ENCODE results near the gene FAM24A. TPM values are rescaled to one million over a fixed set of nuclear protein-coding genes. Genes with fewer than 3 reads are reported as not detected.
"Not testable (repeated sequence)": the region's sequence is repeated elsewhere in the genome, so short reads cannot be mapped to it uniquely, and the experiment has no call there.

The FAM24A gene
- polyA plus RNA-seq, 1 experiment: not detected

DNA sequence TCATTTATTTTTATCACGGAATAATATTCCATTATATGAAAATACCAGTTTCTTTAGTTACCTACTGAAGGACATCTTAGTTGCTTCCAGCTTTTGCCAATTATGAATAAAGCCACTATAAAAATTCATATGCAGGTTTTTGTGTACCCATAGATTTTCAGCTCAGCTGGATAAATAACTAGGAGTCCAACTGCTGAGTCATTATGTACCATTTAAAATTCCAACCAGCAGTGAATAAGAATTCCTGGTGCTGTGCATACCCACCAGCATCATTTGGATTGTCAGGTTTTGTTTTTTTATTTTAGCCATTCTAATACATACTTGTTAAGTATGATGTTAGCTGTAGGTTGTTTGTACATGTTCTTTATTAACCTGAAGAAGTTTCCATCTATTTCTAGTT, 45.5 kb upstream of the FAM24A start:
- ChIA-PET CTCF (interaction anchor here (1.2 to 1.4 kb wide), 3 partner anchors 10 to 116 kb away, joined by 3 to 4 read pairs (median 4); no protein-coding TSS in a partner anchor), POLR2A (no interaction called here)
- no peaks in the 10 kb centered on the region for H3K36me3 ChIP-seq (ENCODE audit: control insufficient read depth, insufficient read depth, low read length)
- DNase-seq (ENCODE audit: low read depth): no peak
- TF ChIP-seq, protein P1, sequence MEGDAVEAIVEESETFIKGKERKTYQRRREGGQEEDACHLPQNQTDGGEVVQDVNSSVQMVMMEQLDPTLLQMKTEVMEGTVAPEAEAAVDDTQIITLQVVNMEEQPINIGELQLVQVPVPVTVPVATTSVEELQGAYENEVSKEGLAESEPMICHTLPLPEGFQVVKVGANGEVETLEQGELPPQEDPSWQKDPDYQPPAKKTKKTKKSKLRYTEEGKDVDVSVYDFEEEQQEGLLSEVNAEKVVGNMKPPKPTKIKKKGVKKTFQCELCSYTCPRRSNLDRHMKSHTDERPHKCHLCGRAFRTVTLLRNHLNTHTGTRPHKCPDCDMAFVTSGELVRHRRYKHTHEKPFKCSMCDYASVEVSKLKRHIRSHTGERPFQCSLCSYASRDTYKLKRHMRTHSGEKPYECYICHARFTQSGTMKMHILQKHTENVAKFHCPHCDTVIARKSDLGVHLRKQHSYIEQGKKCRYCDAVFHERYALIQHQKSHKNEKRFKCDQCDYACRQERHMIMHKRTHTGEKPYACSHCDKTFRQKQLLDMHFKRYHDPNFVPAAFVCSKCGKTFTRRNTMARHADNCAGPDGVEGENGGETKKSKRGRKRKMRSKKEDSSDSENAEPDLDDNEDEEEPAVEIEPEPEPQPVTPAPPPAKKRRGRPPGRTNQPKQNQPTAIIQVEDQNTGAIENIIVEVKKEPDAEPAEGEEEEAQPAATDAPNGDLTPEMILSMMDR (IDR thresholded peaks at IDR 0.05; ENCODE audit: insufficient read depth, low read depth, low read length): no peak
- no peak overlapping the region for H3K4me3 ChIP-seq (ENCODE audit: low read depth, low read length)
- H3K27me3 ChIP-seq (ENCODE audit: control insufficient read depth, insufficient read depth, low read length): no peaks in the 10 kb centered on the region

DNA sequence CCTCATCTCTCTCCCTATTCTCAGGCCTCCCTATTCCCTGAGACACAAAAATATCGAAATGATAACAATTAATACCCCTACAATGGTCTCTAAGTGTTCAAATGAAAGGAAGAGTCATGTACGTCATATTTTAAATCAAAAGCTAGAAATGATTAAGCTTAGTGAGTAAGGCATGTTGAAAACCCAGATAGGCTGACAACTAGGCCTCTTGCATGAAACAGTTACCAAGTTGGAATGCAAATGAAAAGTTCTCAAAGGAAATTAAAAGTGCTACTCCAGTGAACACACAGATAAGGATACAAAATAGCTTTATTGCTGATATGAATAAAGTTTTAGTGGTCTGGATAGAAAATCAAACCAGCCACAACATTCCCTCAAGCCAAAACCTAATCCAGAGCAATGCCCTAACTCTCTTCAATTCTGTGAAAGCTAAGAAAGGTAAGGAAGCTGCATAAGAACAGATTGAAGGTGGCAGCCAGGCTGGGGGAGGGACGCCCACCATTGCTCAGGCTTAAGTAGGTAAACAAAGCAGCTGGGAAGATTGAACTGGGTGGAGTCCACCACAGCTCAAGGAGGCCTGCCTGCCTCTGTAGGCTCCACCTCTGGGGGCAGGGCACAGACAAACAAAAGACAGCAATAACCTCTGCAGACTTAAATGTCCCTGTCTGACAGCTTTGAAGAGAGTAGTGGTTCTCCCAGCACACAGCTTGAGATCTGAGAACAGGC, 43.5 kb upstream of the FAM24A start:
- H3K4me3 ChIP-seq (ENCODE audit: low read depth, low read length); H3K27me3 ChIP-seq (ENCODE audit: control insufficient read depth, insufficient read depth, low read length); CTCF ChIA-PET; DNase-seq (ENCODE audit: low read depth); H3K36me3 ChIP-seq (ENCODE audit: control insufficient read depth, insufficient read depth, low read length): not testable (repeated sequence)
- POLR2A ChIA-PET: interaction anchor here (1.0 kb wide), 1 partner anchor 10 kb away, joined by 3 read pairs; no protein-coding TSS in a partner anchor

DNA sequence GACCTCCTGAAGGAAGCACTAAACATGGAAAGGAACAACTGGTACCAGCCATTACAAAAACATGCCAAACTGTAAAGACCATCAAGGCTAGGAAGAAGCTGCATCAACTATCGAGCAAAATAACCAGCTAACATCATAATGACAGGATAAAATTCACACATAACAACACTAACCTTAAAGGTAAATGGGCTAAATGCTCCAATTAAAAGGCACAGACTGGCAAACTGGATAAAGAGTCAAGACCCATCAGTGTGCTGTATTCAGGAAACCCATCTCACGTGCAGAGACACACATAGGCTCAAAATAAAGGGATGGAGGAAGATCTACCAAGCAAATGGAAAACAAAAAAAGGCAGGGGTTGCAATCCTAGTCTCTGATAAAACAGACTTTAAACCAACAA, 41.6 kb upstream of the FAM24A start:
- H3K27me3 ChIP-seq (ENCODE audit: control insufficient read depth, insufficient read depth, low read length); CTCF ChIA-PET; POLR2A ChIA-PET; H3K4me3 ChIP-seq (ENCODE audit: low read depth, low read length); DNase-seq (ENCODE audit: low read depth); H3K36me3 ChIP-seq (ENCODE audit: control insufficient read depth, insufficient read depth, low read length): not testable (repeated sequence)

DNA sequence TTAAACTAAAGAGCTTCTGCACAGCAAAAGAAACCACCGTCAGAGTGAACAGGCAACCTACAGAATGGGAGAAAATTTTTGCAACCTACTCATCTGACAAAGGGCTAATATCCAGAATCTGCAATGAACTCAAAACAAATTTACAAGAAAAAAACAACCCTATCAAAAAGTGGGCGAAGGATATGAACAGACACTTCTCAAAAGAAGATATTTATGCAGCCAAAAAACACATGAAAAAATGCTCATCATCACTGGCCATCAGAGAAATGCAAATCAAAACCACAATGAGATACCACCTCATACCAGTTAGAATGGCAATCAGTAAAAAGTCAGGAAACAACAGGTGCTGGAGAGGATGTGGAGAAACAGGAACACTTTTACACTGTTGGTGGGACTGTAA, 38.5 kb upstream of the FAM24A start:
- H3K27me3 ChIP-seq (ENCODE audit: control insufficient read depth, insufficient read depth, low read length); H3K4me3 ChIP-seq (ENCODE audit: low read depth, low read length); H3K36me3 ChIP-seq (ENCODE audit: control insufficient read depth, insufficient read depth, low read length); DNase-seq (ENCODE audit: low read depth); CTCF ChIA-PET; POLR2A ChIA-PET: not testable (repeated sequence)

DNA sequence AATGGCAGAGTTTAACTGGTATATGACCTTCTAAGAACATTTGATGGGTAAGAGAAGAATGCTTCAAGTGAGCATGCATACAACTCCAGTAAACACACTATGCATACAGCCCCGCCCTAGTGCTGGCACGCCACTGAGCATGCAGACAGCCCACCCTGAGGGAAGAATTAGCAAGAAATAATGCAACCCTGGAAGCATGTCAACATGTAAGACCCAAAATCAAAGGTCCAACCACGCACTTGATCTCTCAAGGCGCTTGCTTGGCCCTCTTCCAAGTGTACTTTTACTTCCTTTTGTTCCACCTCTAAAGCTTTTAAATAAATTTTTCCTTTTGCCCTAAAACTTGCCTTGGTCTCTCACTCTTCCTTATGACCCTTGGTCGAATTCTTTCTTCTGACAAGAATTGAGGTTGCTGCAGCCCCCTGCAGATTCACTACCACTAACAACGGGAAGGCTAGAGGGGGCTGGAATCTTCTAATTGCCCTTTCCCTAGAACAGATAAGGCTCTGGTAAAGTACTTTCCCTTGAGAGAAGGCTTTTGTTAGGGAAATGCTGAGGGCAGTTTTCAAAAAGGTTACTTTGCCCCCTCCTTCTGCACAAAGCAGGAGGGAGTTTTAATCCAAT, 34.5 kb upstream of the FAM24A start:
- POLR2A ChIA-PET: interaction anchor here (0.8 kb wide), 1 partner anchor 9 kb away, joined by 3 read pairs; no protein-coding TSS in a partner anchor
- no peak for DNase-seq (ENCODE audit: low read depth)
- H3K27me3 ChIP-seq (ENCODE audit: control insufficient read depth, insufficient read depth, low read length): no peaks in the 10 kb centered on the region
- H3K4me3 ChIP-seq (ENCODE audit: low read depth, low read length): no peak overlapping the region
- CTCF ChIA-PET: interaction anchor here (0.6 kb wide), 1 partner anchor 441 kb away, joined by 3 read pairs; no protein-coding TSS in a partner anchor
- no peaks in the 10 kb centered on the region for H3K36me3 ChIP-seq (ENCODE audit: control insufficient read depth, insufficient read depth, low read length)
- TF ChIP-seq, protein P1 (IDR thresholded peaks at IDR 0.05; ENCODE audit: insufficient read depth, low read depth, low read length): no peak

DNA sequence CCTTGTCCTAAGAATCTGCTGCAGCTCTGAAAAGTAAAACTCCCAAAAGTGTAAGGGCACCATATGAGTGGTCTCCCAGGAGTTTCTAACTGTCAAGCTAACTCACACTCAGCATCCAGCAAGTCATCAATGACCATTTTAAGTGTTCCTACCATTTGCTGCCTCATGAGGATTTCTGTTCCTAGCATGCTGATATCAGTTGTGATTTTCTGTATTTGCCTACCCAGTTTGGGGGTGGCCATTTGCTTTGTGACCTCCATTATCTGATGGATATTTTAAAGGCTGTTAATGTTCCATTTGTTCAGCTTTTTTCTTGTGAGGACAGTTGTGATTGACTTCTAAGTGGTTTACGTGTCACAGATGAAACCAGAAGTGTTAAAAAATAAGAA, 33.9 kb upstream of the FAM24A start:
- CTCF ChIA-PET: interaction anchor here (0.6 kb wide), 1 partner anchor 440 kb away, joined by 3 read pairs; no protein-coding TSS in a partner anchor
- Histone ChIP-seq H3K36me3 (ENCODE audit: control insufficient read depth, insufficient read depth, low read length) (no peaks in the 10 kb centered on the region), H3K27me3 (ENCODE audit: control insufficient read depth, insufficient read depth, low read length) (no peaks in the 10 kb centered on the region), H3K4me3 (ENCODE audit: low read depth, low read length) (no peak overlapping the region)
- DNase-seq (ENCODE audit: low read depth): no peak
- TF ChIP-seq, protein P1 (IDR thresholded peaks at IDR 0.05; ENCODE audit: insufficient read depth, low read depth, low read length): no peak
- POLR2A ChIA-PET: interaction anchor here (0.8 kb wide), 1 partner anchor 10 kb away, joined by 3 read pairs; no protein-coding TSS in a partner anchor
